WERI-Rb-1 (cell line): Measurements from ENCODE around the gene EEFSEC.

Experiments used
- DNase-seq: peaks from one replicate; pipeline ENCODE4 v3.0.0-alpha.2; 2020
- H3K27ac ChIP-seq: fragments of 250-450 bp; sonication (Bioruptor Pico); 2 replicates; pipeline ENCODE4 v1.5.1; 2020; ENCODE audit warnings: mild to moderate bottlenecking, moderate library complexity
- H3K27me3 ChIP-seq: fragments of 250-450 bp; sonication (Bioruptor Pico); 2 replicates; pipeline ENCODE4 v1.5.1; 2021; ENCODE audit warnings: mild to moderate bottlenecking, low read depth, moderate library complexity; ENCODE audit not compliant: insufficient read depth, severe bottlenecking
- H3K36me3 ChIP-seq: fragments of 250-450 bp; sonication (Bioruptor Pico); 2 replicates; pipeline ENCODE4 v1.5.1; 2020; ENCODE audit warnings: mild to moderate bottlenecking, moderate library complexity
- H3K4me3 ChIP-seq: 2 replicates; pipeline ENCODE4 v1.5.1; 2011; ENCODE audit warnings: low read depth, mild to moderate bottlenecking, control low read depth, low read length
- H3K9me3 ChIP-seq: fragments of 250-450 bp; sonication (Bioruptor Pico); 2 replicates; pipeline ENCODE4 v1.5.1; 2021; ENCODE audit warnings: mild to moderate bottlenecking, moderate library complexity; ENCODE audit not compliant: severe bottlenecking
- TF ChIP-seq, protein P1 (sequence below): IDR thresholded peaks from 2 replicates; pipeline ENCODE4 v1.5.1; 2011; ENCODE audit warnings: low read depth, mild to moderate bottlenecking, control low read depth, inconsistent platforms, low read length

EEFSEC gene

DNA sequence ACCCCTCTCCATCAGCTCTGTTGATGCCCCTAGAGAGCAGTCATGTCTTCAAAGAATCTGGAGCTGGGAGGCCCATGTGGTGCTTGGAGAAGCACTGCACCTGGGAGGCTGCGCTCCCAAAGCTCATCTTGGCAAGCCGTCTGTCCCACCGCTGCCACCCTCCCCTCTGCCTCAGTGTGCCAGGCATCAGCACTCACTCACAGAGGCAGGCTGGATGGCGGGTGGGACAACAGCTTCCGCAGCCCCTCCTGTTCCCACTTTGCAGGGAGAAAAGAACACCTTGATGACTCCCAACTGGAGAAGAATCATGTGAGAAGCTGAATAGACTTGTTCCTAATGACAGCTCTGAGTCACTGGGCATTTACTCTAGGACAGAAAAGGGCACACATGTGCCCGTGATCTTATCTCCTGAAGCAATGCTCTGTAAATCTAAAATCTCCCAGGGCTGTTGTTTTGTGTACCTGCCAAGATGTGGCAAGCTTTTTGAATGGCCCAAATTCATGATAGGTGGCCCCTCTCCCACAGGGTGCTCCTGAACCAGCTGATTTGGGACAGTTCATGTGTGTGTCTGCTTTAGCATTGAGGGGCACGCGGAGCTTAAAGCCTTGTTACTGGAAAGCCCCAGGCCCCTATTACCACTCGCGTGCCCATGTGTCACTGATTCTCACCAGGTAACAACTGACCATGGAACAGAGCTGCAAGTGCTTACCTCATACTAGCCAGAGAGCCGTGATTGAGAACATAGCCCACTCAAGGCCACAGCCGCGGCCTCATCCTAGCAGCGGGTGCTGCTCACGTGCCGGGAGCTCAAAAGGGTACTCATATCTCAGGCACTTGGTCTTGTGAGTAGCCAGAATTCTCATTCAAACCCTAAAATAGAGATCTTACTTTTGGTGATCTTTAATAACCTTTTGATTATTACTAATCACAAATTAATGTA is 209.0 kb downstream of the EEFSEC start:
- DNase-seq = no peak
- H3K27me3 ChIP-seq = no peaks in the 10 kb centered on the region
- H3K27ac ChIP-seq = no peak overlapping the region
- H3K36me3 ChIP-seq = no peaks in the 10 kb centered on the region
- TF ChIP-seq, protein P1, sequence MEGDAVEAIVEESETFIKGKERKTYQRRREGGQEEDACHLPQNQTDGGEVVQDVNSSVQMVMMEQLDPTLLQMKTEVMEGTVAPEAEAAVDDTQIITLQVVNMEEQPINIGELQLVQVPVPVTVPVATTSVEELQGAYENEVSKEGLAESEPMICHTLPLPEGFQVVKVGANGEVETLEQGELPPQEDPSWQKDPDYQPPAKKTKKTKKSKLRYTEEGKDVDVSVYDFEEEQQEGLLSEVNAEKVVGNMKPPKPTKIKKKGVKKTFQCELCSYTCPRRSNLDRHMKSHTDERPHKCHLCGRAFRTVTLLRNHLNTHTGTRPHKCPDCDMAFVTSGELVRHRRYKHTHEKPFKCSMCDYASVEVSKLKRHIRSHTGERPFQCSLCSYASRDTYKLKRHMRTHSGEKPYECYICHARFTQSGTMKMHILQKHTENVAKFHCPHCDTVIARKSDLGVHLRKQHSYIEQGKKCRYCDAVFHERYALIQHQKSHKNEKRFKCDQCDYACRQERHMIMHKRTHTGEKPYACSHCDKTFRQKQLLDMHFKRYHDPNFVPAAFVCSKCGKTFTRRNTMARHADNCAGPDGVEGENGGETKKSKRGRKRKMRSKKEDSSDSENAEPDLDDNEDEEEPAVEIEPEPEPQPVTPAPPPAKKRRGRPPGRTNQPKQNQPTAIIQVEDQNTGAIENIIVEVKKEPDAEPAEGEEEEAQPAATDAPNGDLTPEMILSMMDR = no peak
- no peaks in the 10 kb centered on the region for H3K9me3 ChIP-seq
- no peak overlapping the region for H3K4me3 ChIP-seq

DNA sequence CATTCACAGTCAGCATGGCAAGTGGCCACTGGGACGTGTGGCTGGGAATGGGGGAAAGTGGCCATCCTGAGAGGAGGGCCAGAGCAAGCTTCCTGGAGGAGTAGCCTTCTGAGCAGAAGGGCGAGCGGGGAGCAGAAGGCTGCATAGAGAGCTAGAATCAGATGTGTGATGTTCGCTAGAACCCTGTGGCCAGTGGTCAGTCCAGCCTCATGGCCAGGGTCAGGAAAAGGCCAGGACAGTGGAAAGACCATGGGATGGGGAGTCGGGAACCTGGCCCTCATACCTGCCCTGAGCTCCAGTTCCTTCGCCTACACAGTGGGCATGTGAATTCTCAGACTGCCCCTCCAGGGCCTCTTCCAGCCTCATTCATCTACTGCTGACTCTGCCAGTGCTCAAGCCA is 211.0 kb downstream of the EEFSEC start:
- Histone ChIP-seq H3K4me3 (no peak overlapping the region), H3K27ac (no peak overlapping the region), H3K9me3 (no peaks in the 10 kb centered on the region), H3K36me3 (no peaks in the 10 kb centered on the region), H3K27me3 (no peaks in the 10 kb centered on the region)
- no peak for DNase-seq
- TF ChIP-seq, protein P1 = no peak

DNA sequence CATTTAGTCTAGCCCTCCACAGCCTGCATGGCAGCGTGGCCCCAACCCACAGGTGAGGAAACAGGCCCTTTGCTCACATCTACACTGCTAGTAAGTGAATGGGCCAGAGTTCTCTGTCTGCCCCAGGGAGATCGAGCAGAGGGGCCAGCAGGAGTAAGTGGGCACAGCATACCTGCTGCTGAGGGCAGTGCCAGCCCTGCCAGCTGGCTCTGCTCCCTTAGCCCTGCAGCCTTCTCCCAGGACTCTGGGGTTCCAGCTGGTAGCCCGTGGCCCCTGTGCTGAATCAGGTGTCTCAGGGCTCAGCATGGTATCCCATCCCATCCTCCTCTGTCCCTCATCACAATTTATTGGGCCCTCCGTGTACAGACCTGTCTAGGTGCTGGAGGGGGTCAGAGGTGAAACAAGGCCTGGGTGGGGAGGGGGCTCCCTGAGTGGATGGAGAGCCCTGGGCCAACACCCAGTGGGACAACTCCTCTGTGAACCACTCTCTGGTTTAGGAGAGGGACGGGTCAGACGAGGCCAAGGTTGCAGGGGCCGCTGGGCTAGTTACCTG is 211.6 kb downstream of the EEFSEC start:
- TF ChIP-seq, protein P1 = no peak
- H3K36me3 ChIP-seq = no peaks in the 10 kb centered on the region

DNA sequence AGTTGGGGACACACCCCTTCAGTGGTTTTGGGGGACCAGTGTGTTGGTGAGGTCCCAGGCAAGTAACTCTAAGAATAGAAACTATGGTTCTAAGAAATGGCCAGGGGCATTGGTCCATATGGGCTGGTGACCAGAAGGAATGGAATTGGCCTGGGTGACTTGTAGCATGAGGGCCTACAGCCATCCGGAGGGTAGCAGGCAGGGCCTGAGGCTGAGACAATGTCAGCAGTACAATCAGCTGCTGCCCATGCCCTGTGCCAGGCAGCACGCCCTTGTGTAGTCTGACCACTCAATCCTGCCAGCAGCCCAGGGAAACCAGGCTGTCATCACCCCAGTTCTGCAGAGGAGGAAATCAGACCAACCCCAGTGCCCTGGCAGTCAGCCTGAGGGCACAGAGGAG is 212.9 kb downstream of the EEFSEC start:
- Histone ChIP-seq H3K36me3 (no peaks in the 10 kb centered on the region), H3K9me3 (no peaks in the 10 kb centered on the region), H3K27ac (no peak overlapping the region), H3K4me3 (no peak overlapping the region), H3K27me3 (no peaks in the 10 kb centered on the region)
- DNase-seq = no peak
- TF ChIP-seq, protein P1 = no peak

More for the DNA sequence above, 211.6 kb downstream of the EEFSEC start:
- no peak for DNase-seq
- Histone ChIP-seq H3K9me3 (no peaks in the 10 kb centered on the region), H3K27me3 (no peaks in the 10 kb centered on the region), H3K27ac (no peak overlapping the region), H3K4me3 (no peak overlapping the region)

DNA sequence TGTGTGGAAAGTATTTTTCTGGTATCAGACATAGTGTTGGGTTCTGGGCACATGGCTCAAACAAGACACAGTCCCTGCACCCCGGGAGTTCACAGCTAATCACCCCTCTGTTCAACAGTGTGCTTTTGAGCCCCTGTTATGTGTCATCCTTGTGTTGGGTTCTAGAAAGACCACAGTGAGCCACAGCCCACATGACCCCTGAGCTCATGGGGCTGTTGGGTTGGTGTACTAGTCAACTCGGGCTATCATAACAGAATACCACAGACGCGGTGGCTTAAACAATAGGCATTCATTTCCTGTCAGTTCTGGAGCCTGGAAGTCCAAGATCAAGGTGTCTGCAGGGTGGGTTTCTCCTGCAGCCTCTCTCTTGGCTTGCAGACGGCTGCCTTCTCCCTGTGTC is 213.4 kb downstream of the EEFSEC start:
- TF ChIP-seq, protein P1 = no peak
- Histone ChIP-seq H3K27ac (no peak overlapping the region), H3K9me3 (no peaks in the 10 kb centered on the region), H3K36me3 (no peaks in the 10 kb centered on the region), H3K27me3 (no peaks in the 10 kb centered on the region), H3K4me3 (no peak overlapping the region)
- no peak for DNase-seq
